GM23338 (cell line): ENCODE measurements around the gene PPFIBP1.

Source experiments
- CTCF ChIP-seq, 2 experiments: fragments of 200-600 bp in 1 of 2; sonication (generic) in 1 of 2; conservative IDR thresholded peaks; 2 replicates each; pipeline versions ENCODE4 v1.5.1 to v1.6.1; 2016 to 2017; ENCODE audit warnings: antibody characterized with exemption in 2 of 2, low read depth in 2 of 2, mild to moderate bottlenecking in 2 of 2, moderate library complexity in 1 of 2
- EZH2 ChIP-seq: fragments of 200-600 bp; sonication (generic); IDR thresholded peaks from one replicate; pipeline ENCODE4 v1.8.0; 2017; ENCODE audit warnings: antibody characterized with exemption, mild to moderate bottlenecking, low read depth; ENCODE audit not compliant: unreplicated experiment
- JUNB ChIP-seq: IDR thresholded peaks from one replicate; pipeline ENCODE4 v1.6.1; 2016; ENCODE audit warnings: antibody characterized with exemption; ENCODE audit not compliant: unreplicated experiment

DNA sequence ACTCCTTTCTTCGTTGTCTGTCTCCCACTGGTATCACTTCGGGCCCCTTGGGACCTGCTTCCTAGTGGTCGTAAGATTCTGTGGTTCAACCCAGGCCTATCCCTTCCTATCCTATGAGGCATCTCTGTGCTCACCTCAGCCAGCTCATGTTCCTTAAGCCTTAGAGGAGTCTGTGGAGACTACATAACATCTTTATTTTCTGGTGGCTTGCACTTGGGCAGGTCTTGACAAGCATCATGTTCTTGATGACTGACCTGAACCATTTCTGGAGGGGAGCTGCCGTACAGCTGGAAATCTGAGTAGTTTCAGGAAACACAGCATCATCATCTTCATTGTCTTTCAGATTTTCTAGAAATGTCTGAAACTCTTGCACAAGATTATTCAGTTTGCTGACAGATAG lies 69.3 kb downstream of the PPFIBP1 start:
- TF ChIP-seq CTCF (conservative IDR thresholded peaks at IDR 0.05; ENCODE audit: low read depth in 2 of 2) (no peak), JUNB (no peak), EZH2 (no peak)
